Measurements from ENCODE around the gene RTL1.

The RTL1 gene

GRCh38 chr14:100880271-100881101 lies 23.0 kb downstream of the RTL1 start:
- H3K4me3 ChIP-seq (ENCODE audit: low read depth, low read length) = no peak overlapping the region
- DNase-seq (ENCODE audit: low read depth, low spot score) = no peak
- POLR2A ChIA-PET = no interaction called here
- CTCF ChIA-PET = no interaction called here
- TF ChIP-seq CTCF (IDR thresholded peaks at IDR 0.05; ENCODE audit: insufficient read depth, low read length, missing control alignments) = no peak

GRCh38 chr14:100879782-100880181 lies 23.7 kb downstream of the RTL1 start:
- no peak overlapping the region for H3K4me3 ChIP-seq (ENCODE audit: low read depth, low read length)
- no peak for TF ChIP-seq CTCF (IDR thresholded peaks at IDR 0.05; ENCODE audit: insufficient read depth, low read length, missing control alignments)
- ChIA-PET CTCF (no interaction called here), POLR2A (no interaction called here)
- no peak for DNase-seq (ENCODE audit: low read depth, low spot score)

GRCh38 chr14:100879194-100879593 lies 24.3 kb downstream of the RTL1 start:
- ChIA-PET CTCF (no interaction called here), POLR2A (no interaction called here)
- no peak overlapping the region for H3K4me3 ChIP-seq (ENCODE audit: low read depth, low read length)
- DNase-seq (ENCODE audit: low read depth, low spot score) = no peak
- TF ChIP-seq CTCF (IDR thresholded peaks at IDR 0.05; ENCODE audit: insufficient read depth, low read length, missing control alignments) = no peak

GRCh38 chr14:100878271-100879146 lies 25.0 kb downstream of the RTL1 start:
- H3K4me3 ChIP-seq (ENCODE audit: low read depth, low read length) = no peak overlapping the region
- CTCF ChIA-PET = no interaction called here
- POLR2A ChIA-PET = no interaction called here
- TF ChIP-seq CTCF (IDR thresholded peaks at IDR 0.05; ENCODE audit: insufficient read depth, low read length, missing control alignments) = no peak
- no peak for DNase-seq (ENCODE audit: low read depth, low spot score)

- ChIA-PET CTCF (no interaction called here), POLR2A (no interaction called here)
- no peak for TF ChIP-seq CTCF (IDR thresholded peaks at IDR 0.05; ENCODE audit: insufficient read depth, low read length, missing control alignments)
- no peak for DNase-seq (ENCODE audit: low read depth, low spot score)
- no peak overlapping the region for H3K4me3 ChIP-seq (ENCODE audit: low read depth, low read length)
Observed at GRCh38 chr14:100875861-100876590, 27.5 kb downstream of the RTL1 start.

GRCh38 chr14:100875126-100875525 lies 28.4 kb downstream of the RTL1 start:
- H3K4me3 ChIP-seq (ENCODE audit: low read depth, low read length) = no peak overlapping the region
- no peak for DNase-seq (ENCODE audit: low read depth, low spot score)
- POLR2A ChIA-PET = no interaction called here
- no peak for TF ChIP-seq CTCF (IDR thresholded peaks at IDR 0.05; ENCODE audit: insufficient read depth, low read length, missing control alignments)
- CTCF ChIA-PET = no interaction called here
